B cell (primary cell): Measurements from ENCODE around the gene LIPI. TPM values are rescaled to one million over a fixed set of nuclear protein-coding genes. Genes with fewer than 3 reads are reported as not detected.

Experiments used
- ATAC-seq: fragments of 200-7000 bp; cut with Tn5 transposase; one replicate; pipeline ENCODE4 v1.10.0; 2021; ENCODE audit warnings: low read depth, mild to moderate bottlenecking, moderate number of reproducible peaks, moderate library complexity
- CTCF ChIA-PET: fragments of 350-600 bp; sonication (Branson Sonifier 250); formaldehyde crosslinking; loops from one replicate; lab custom pipeline; 2021; ENCODE audit warnings: antibody characterized with exemption, inconsistent platforms; lab: Charles Lee
- POLR2A ChIA-PET: fragments of 350-600 bp; sonication (Branson Sonifier 250); formaldehyde crosslinking; loops from one replicate; lab custom pipeline; 2021; ENCODE audit warnings: antibody characterized with exemption; lab: Charles Lee
- DNase-seq: peaks from one replicate; pipeline ENCODE4 v3.0.0; 2013
- H2AFZ ChIP-seq: 2 replicates; pipeline ENCODE4 v1.6.1; 2012; ENCODE audit warnings: mild to moderate bottlenecking, low read depth, low read length; ENCODE audit not compliant: insufficient read depth, poor library complexity, severe bottlenecking
- H3K27ac ChIP-seq, 2 donors: 1 replicate in 1 of 2; 2 replicates in 1 of 2; pipeline ENCODE4 v1.5.1; 2012 to 2013; ENCODE audit warnings: low read length in 2 of 2, mild to moderate bottlenecking in 2 of 2, moderate library complexity in 1 of 2
- H3K27me3 ChIP-seq, 4 experiments: fragments of 200-600 bp in 1 of 4; sonication (generic) in 1 of 4; replicated peaks in 1 of 4; 1 replicate in 2 of 4; 2 replicates in 2 of 4; pipeline versions ENCODE4 v1.6.1 to v1.7.0; 2013 to 2016; ENCODE audit warnings: low read length in 3 of 4, mild to moderate bottlenecking in 2 of 4, mixed read lengths in 1 of 4, moderate library complexity in 1 of 4; ENCODE audit not compliant: insufficient read depth in 4 of 4, control insufficient read depth in 3 of 4; ENCODE audit errors: control extremely low read depth in 1 of 4
- H3K36me3 ChIP-seq, 2 experiments: replicated peaks in 1 of 2; 1 replicate in 1 of 2; 2 replicates in 1 of 2; pipeline versions ENCODE4 v1.6.1 to v1.7.1; 2013; ENCODE audit warnings: low read length in 1 of 2; ENCODE audit not compliant: insufficient read depth in 2 of 2, control insufficient read depth in 1 of 2; ENCODE audit errors: control extremely low read depth in 1 of 2, extremely low read depth in 1 of 2
- H3K4me1 ChIP-seq, 2 donors: fragments of 200-600 bp in 1 of 2; sonication (generic) in 1 of 2; 1 replicate in 1 of 2; 2 replicates in 1 of 2; pipeline versions ENCODE4 v1.5.1 to v1.6.1; 2013 to 2017; ENCODE audit warnings: low read length in 2 of 2; ENCODE audit not compliant: control insufficient read depth in 2 of 2, insufficient read depth in 2 of 2
- H3K4me2 ChIP-seq: replicated peaks from 2 replicates; pipeline ENCODE3; 2012; ENCODE audit warnings: mild to moderate bottlenecking, low read depth, low read length; ENCODE audit not compliant: poor library complexity, severe bottlenecking
- H3K4me3 ChIP-seq, 5 experiments: fragments of 200-600 bp in 1 of 5; sonication (generic) in 1 of 5; 1 replicate in 3 of 5; 2 replicates in 2 of 5; pipeline versions ENCODE4 v1.5.1 to v1.7.0; 2011 to 2016; ENCODE audit warnings: low read length in 4 of 5, mild to moderate bottlenecking in 4 of 5, low read depth in 2 of 5, control low read depth in 1 of 5, moderate library complexity in 1 of 5; ENCODE audit not compliant: insufficient read depth in 1 of 5; ENCODE audit errors: control extremely low read depth in 1 of 5, extremely low read depth in 1 of 5
- H3K79me2 ChIP-seq: fragments of 200-600 bp; sonication (generic); one replicate; pipeline ENCODE4 v1.6.0; 2016; ENCODE audit warnings: low read length; ENCODE audit not compliant: control insufficient read depth, insufficient read depth
- H3K9ac ChIP-seq: fragments of 200-600 bp; sonication (generic); 2 replicates; pipeline ENCODE4 v1.6.1; 2017; ENCODE audit warnings: mild to moderate bottlenecking, low read length, moderate library complexity
- H3K9me3 ChIP-seq, 3 donors: one replicate each; pipeline versions ENCODE4 v1.6.1 to v1.7.1; 2013; ENCODE audit warnings: low read length in 2 of 3; ENCODE audit not compliant: control insufficient read depth in 2 of 3, insufficient read depth in 1 of 3; ENCODE audit errors: control extremely low read depth in 1 of 3
- H4K20me1 ChIP-seq: 2 replicates; pipeline ENCODE4 v1.6.0; 2012; ENCODE audit warnings: mild to moderate bottlenecking, low read length; ENCODE audit not compliant: insufficient read depth, control insufficient read depth, poor library complexity, severe bottlenecking
- H3K27ac Mint-ChIP-seq: one replicate; pipeline ENCODE4 v1.8.0; 2021; ENCODE audit warnings: mixed read lengths
- H3K27me3 Mint-ChIP-seq: one replicate; pipeline ENCODE4 v1.8.0; 2021; ENCODE audit warnings: mixed read lengths
- H3K4me1 Mint-ChIP-seq: one replicate; pipeline ENCODE4 v1.8.0; 2021; ENCODE audit warnings: mixed read lengths
- H3K4me3 Mint-ChIP-seq: one replicate; pipeline ENCODE4 v1.8.0; 2021; ENCODE audit warnings: mixed read lengths
- H3K9me3 Mint-ChIP-seq: one replicate; pipeline ENCODE4 v1.8.0; 2022; ENCODE audit warnings: mixed read lengths; ENCODE audit not compliant: insufficient read depth
- EZH2 ChIP-seq: IDR thresholded peaks from 2 replicates; pipeline ENCODE4 v1.6.1; 2012; ENCODE audit warnings: borderline replicate concordance, low read depth, mild to moderate bottlenecking, moderate library complexity, low read length; ENCODE audit not compliant: insufficient read depth, poor library complexity, severe bottlenecking
- WGBS: methylation state at CpG from one replicate; pipeline ENCODE4 v1.1.5; 2013; ENCODE audit warnings: missing lambda C conversion rate; ENCODE audit not compliant: insufficient coverage; 5-methylcytosine and 5-hydroxymethylcytosine counted together
- intact Hi-C: fragments of 100-400 bp; cut with micrococcal nuclease; formaldehyde crosslinking; loops from one replicate; pipeline ENCODE4 v1.10.0; 2022
- polyA plus RNA-seq: library from polyadenylated mRNA; depleted of rRNA; stranded (reverse); fragments of >200 nt; gene quantifications from 2 replicates; pipeline ENCODE4 v1.2.3, GENCODE V29; 2012
- total RNA-seq, 2 donors: library from RNA; stranded (reverse); fragments of 120-200 nt in 1 of 2; gene quantifications; 1 replicate in 1 of 2; 2 replicates in 1 of 2; pipeline versions ENCODE4 v1.2.3 to v1.2.4, GENCODE V29; 2013 to 2022
- TF ChIP-seq, protein P1 (sequence below): fragments of 200-600 bp; IDR thresholded peaks from one replicate; pipeline ENCODE4 v1.8.0; 2022; ENCODE audit warnings: antibody characterized with exemption, mild to moderate bottlenecking

Gene LIPI
- total and polyA plus RNA-seq, 2 donors (not counting 1 experiment from before 2014, with no cell fraction given): not detected

DNA sequence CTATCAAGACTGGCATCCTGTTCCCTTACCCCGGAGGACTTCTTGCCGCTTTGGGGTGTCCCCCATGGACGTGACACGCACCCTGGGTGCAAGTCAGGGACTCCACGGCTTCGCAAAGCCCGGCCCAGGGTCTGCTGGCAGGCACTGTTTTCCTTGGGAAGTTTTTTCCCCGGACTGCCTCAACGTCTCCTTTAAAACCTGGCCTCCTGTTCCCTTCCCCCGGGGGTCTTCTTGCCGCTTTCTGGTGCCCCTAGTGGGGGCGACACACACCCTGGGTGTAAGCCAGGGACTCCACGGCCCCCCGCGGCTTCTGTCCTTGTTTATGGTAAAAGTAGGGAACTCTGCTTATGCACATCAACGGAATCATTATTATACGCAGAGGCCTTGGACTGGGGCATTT lies 136.6 kb downstream of the LIPI start:
- ATAC-seq (no peak), DNase-seq (no peak)
- Mint-ChIP-seq H3K27ac (no peak overlapping the region), H3K4me1 (no peaks in the 10 kb centered on the region), H3K9me3 (peaks cover 3% of the 10 kb centered on the region), H3K27me3 (no peaks in the 10 kb centered on the region), H3K4me3 (no peak overlapping the region)
- no peaks in the 10 kb centered on the region for H4K20me1 ChIP-seq
- CTCF ChIA-PET: no interaction called here
- POLR2A ChIA-PET: no interaction called here
- WGBS: 98% methylated on average over 13 of the region's 17 CpGs
- no peaks in the 10 kb centered on the region for H3K79me2 ChIP-seq
- no peak overlapping the region for H3K9ac ChIP-seq
- H3K4me1 ChIP-seq: no peaks in the 10 kb centered on the region
- H3K36me3 ChIP-seq: no peaks in the 10 kb centered on the region
- H3K4me3 ChIP-seq: no peak overlapping the region
- TF ChIP-seq EZH2: no peak
- TF ChIP-seq, protein P1, sequence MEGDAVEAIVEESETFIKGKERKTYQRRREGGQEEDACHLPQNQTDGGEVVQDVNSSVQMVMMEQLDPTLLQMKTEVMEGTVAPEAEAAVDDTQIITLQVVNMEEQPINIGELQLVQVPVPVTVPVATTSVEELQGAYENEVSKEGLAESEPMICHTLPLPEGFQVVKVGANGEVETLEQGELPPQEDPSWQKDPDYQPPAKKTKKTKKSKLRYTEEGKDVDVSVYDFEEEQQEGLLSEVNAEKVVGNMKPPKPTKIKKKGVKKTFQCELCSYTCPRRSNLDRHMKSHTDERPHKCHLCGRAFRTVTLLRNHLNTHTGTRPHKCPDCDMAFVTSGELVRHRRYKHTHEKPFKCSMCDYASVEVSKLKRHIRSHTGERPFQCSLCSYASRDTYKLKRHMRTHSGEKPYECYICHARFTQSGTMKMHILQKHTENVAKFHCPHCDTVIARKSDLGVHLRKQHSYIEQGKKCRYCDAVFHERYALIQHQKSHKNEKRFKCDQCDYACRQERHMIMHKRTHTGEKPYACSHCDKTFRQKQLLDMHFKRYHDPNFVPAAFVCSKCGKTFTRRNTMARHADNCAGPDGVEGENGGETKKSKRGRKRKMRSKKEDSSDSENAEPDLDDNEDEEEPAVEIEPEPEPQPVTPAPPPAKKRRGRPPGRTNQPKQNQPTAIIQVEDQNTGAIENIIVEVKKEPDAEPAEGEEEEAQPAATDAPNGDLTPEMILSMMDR: no peak
- intact Hi-C loops: no loop called here
- no peaks in the 10 kb centered on the region for H3K27me3 ChIP-seq
- H3K4me2 ChIP-seq: no peak overlapping the region
- H3K27ac ChIP-seq: no peak overlapping the region
- peaks cover 0 to 75% (median 0%) of the 10 kb centered on the region in 3 donors for H3K9me3 ChIP-seq
- no peak overlapping the region for H2AFZ ChIP-seq

DNA sequence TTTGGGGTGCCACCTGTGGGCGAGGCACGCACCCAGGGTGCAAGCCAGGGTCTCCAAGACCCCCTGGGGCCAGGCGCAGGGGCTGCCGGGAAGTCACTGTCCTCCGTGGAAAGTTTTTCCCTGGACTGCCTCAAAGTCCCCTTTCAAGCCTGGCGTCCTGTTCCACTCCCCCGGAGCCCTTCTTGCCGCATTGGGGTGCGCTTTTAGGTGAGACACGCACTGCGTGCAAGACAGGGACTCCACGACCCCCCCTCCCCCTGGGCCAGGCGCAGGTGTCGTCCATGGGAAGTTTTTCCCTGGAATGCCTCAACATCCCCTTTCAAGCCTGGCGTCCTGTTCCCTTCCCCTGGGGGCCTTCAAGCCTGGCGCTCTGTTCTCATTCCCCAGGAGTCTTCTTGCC lies 137.1 kb downstream of the LIPI start:
- POLR2A ChIA-PET: no interaction called here
- TF ChIP-seq, protein P1: no peak
- TF ChIP-seq EZH2: no peak
- H3K79me2 ChIP-seq: no peaks in the 10 kb centered on the region
- no peaks in the 10 kb centered on the region for H3K27me3 ChIP-seq
- no peaks in the 10 kb centered on the region for H4K20me1 ChIP-seq
- ATAC-seq (no peak), DNase-seq (no peak)
- H3K36me3 ChIP-seq: no peaks in the 10 kb centered on the region
- 93% methylated on average over 16 of the region's 16 CpGs for WGBS
- peaks cover 3% of the 10 kb centered on the region for H3K9me3 Mint-ChIP-seq
- H3K9me3 ChIP-seq: peaks cover 0 to 69% (median 0%) of the 10 kb centered on the region in 3 donors
- no peak overlapping the region for H3K4me3 Mint-ChIP-seq
- no peak overlapping the region for H2AFZ ChIP-seq
- intact Hi-C loops: no loop called here
- H3K4me3 ChIP-seq: no peak overlapping the region
- CTCF ChIA-PET: no interaction called here
- H3K4me1 ChIP-seq: no peaks in the 10 kb centered on the region
- no peak overlapping the region for H3K27ac ChIP-seq
- no peaks in the 10 kb centered on the region for H3K27me3 Mint-ChIP-seq
- H3K27ac Mint-ChIP-seq: no peak overlapping the region
- no peaks in the 10 kb centered on the region for H3K4me1 Mint-ChIP-seq
- H3K9ac ChIP-seq: no peak overlapping the region
- H3K4me2 ChIP-seq: no peak overlapping the region
